ENCODE measurements around the gene SCFD2. TPM values are rescaled to one million over a fixed set of nuclear protein-coding genes. Genes with fewer than 3 reads are reported as not detected.
"Not testable (repeated sequence)": the region's sequence is repeated elsewhere in the genome, so short reads cannot be mapped to it uniquely, and the experiment has no call there.

The SCFD2 gene
- 38.5 TPM for polyA plus RNA-seq (2012; ENCODE audit: insufficient read depth, insufficient read length, low read depth)

DNA sequence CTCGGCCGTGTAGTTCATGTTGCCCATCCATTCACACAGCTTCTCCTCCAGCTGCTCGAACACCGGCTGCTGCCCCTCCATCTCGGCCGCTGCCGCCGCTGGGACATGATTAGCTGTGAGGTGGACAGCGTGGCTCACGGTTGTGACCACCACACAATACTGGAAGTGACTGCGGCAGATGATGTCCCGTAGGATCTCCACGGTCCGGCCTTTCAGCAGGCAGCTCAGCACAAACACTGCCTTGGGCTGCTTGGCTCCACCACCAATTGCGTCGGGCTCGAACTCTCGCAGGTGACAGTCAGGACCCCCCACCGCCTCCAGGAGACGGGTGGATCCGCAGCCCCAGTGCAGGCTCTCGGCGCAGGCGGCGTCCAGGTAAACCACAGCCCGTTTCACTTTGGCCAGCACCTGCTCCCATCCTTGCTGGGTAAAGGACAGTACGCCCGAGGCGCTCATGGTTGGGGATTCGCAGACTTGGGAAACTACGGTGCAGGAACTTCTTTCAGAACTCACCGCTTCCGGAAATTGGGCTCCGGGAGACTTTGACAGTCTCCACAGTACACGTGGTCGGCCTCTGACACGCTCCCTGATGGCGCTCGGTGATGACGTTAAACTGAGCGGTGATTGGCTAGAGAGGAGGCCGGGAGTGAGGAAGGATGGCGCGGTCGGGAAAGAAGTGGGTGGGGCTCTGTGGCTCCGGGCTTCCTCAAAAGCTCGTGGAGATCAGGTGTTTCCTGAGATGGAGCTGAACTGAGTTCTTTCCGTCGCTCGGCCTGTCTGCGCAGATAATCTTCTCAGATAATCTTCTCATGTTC, at the start of gene SCFD2:
SCFD2 (minus strand) TSS at position 576 of the 815 bp plus-strand sequence.
- Histone ChIP-seq H3K9me3 (no peaks in the 10 kb centered on the region), H3K4me3 (ENCODE audit: low read depth, low read length) (peak within 1 kb of the TSS; percentile 97), H3K27me3 (peaks cover 19% of the 10 kb centered on the region), H3K4me1 (no peaks in the 10 kb centered on the region), H3K36me3 (no peaks in the 10 kb centered on the region)
- TF ChIP-seq, protein P1, sequence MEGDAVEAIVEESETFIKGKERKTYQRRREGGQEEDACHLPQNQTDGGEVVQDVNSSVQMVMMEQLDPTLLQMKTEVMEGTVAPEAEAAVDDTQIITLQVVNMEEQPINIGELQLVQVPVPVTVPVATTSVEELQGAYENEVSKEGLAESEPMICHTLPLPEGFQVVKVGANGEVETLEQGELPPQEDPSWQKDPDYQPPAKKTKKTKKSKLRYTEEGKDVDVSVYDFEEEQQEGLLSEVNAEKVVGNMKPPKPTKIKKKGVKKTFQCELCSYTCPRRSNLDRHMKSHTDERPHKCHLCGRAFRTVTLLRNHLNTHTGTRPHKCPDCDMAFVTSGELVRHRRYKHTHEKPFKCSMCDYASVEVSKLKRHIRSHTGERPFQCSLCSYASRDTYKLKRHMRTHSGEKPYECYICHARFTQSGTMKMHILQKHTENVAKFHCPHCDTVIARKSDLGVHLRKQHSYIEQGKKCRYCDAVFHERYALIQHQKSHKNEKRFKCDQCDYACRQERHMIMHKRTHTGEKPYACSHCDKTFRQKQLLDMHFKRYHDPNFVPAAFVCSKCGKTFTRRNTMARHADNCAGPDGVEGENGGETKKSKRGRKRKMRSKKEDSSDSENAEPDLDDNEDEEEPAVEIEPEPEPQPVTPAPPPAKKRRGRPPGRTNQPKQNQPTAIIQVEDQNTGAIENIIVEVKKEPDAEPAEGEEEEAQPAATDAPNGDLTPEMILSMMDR (IDR thresholded peaks at IDR 0.05; ENCODE audit: low read depth, low read length): no peak
- DNase-seq: peak; percentile 96

- H3K9me3 ChIP-seq; H3K4me3 ChIP-seq (ENCODE audit: low read depth, low read length); H3K27me3 ChIP-seq; H3K36me3 ChIP-seq; DNase-seq; H3K4me1 ChIP-seq: not testable (repeated sequence)
These were observed 43.6 kb upstream of the SCFD2 start for GRCh38 chr4:53409479-53409878.

GRCh38 chr4:53380221-53380620, 14.4 kb upstream of the SCFD2 start:
- H3K9me3 ChIP-seq: no peaks in the 10 kb centered on the region
- no peak overlapping the region for H3K4me3 ChIP-seq (ENCODE audit: low read depth, low read length)
- H3K27me3 ChIP-seq: no peaks in the 10 kb centered on the region
- no peaks in the 10 kb centered on the region for H3K4me1 ChIP-seq
- no peak for DNase-seq
- H3K36me3 ChIP-seq: peaks cover 25% of the 10 kb centered on the region
- TF ChIP-seq, protein P1 (IDR thresholded peaks at IDR 0.05; ENCODE audit: low read depth, low read length): no peak

DNA sequence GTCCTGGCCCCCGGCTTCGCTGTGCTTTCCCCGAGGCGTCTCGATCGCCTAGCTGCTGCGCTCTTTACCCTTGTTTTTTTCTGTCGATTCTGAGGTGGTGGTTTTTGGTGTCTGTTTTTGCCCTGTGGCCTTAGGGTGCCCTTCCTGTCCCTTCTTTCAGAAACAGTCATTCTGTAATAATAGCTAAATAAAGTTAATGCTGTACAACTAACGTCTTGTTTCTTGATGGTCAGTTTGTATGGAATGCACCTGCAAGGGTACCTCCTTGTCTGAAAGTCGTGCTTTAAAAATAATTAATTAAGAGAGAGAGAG, 12.3 kb upstream of the SCFD2 start:
- no peak for DNase-seq
- H3K27me3 ChIP-seq: no peaks in the 10 kb centered on the region
- H3K4me1 ChIP-seq: no peaks in the 10 kb centered on the region
- H3K4me3 ChIP-seq (ENCODE audit: low read depth, low read length): peak overlapping the region; percentile 81
- TF ChIP-seq, protein P1 (IDR thresholded peaks at IDR 0.05; ENCODE audit: low read depth, low read length): no peak
- H3K9me3 ChIP-seq: no peaks in the 10 kb centered on the region
- H3K36me3 ChIP-seq: peaks cover 8% of the 10 kb centered on the region

DNA sequence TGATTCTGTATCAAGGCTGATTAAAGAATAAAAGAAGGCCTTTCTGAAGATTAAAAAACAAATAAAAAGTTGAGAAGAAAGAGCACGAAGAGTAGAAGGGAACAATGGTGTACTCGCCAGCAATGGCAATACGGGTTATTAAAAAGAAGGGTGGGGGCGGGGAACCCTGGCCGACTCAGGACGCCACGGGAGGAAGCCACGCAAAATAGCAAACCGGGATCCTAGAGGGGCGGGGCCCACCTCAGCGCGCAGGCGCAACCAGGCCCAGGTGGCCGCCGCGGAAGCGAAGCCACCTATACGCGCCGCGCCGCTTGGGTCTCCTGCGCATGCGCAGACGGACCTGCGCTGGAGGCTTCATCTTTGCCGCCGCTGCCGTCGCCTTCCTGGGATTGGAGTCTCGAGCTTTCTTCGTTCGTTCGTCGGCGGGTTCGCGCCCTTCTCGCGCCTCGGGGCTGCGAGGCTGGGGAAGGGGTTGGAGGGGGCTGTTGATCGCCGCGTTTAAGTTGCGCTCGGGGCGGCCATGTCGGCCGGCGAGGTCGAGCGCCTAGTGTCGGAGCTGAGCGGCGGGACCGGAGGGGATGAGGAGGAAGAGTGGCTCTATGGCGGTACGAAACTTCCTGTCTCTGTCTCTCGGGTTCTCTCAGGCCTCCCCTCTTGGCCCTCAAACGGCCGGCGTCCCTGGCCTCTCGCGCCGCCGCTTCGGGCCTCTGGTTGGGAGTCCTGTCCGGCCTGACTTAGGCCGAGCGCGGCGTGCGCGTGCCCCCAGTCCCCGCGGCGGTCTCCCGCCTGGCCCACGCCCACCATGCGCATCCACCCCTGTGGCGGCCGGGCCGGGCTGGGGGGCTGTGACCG, 11.7 kb upstream of the SCFD2 start, which contains the start of gene FIP1L1:
FIP1L1 (plus strand) TSS at position 323 of the 852 bp plus-strand sequence; CDS start at position 521, 198 bp downstream.
- DNase-seq: peak; percentile 95
- Histone ChIP-seq H3K4me3 (ENCODE audit: low read depth, low read length) (peak within 1 kb of the TSS; percentile 81), H3K4me1 (no peaks in the 10 kb centered on the region), H3K36me3 (peaks cover 7% of the 10 kb centered on the region), H3K9me3 (no peaks in the 10 kb centered on the region), H3K27me3 (no peaks in the 10 kb centered on the region)
- TF ChIP-seq, protein P1 (IDR thresholded peaks at IDR 0.05; ENCODE audit: low read depth, low read length): no peak

GRCh38 chr4:53376900-53377299, 11.0 kb upstream of the SCFD2 start:
- no peaks in the 10 kb centered on the region for H3K27me3 ChIP-seq
- H3K4me3 ChIP-seq (ENCODE audit: low read depth, low read length): peak overlapping the region; percentile 81
- H3K9me3 ChIP-seq: no peaks in the 10 kb centered on the region
- TF ChIP-seq, protein P1 (IDR thresholded peaks at IDR 0.05; ENCODE audit: low read depth, low read length): no peak
- H3K4me1 ChIP-seq: no peaks in the 10 kb centered on the region
- H3K36me3 ChIP-seq: peaks cover 5% of the 10 kb centered on the region; the same call in 1 of the 2 replicates
- DNase-seq: no peak
